Effector memory CD4-positive, alpha-beta T cell (primary cell): ENCODE data around the gene GPR37.

Experiments
- DNase-seq, 3 donors: peaks; one replicate each; pipeline ENCODE4 v3.0.0-alpha.2; 2020
- H3K27ac ChIP-seq: 2 replicates; pipeline ENCODE4 v1.7.0; 2013; ENCODE audit warnings: mild to moderate bottlenecking, low read length, moderate library complexity; ENCODE audit not compliant: insufficient read depth, poor library complexity, severe bottlenecking
- H3K27me3 ChIP-seq: replicated peaks from 2 replicates; pipeline ENCODE4 v1.7.0; 2013; ENCODE audit warnings: mild to moderate bottlenecking, low read length; ENCODE audit not compliant: insufficient read depth, control insufficient read depth, poor library complexity, severe bottlenecking
- H3K36me3 ChIP-seq: 2 replicates; pipeline ENCODE4 v1.7.0; 2013; ENCODE audit warnings: mild to moderate bottlenecking, low read length, moderate library complexity; ENCODE audit not compliant: control insufficient read depth, insufficient read depth
- H3K4me1 ChIP-seq: 2 replicates; pipeline ENCODE4 v1.7.0; 2013; ENCODE audit warnings: low read length, mild to moderate bottlenecking; ENCODE audit not compliant: control insufficient read depth, insufficient read depth, poor library complexity, severe bottlenecking
- H3K4me3 ChIP-seq: 2 replicates; pipeline ENCODE4 v1.7.0; 2013; ENCODE audit warnings: low read length, low read depth, mild to moderate bottlenecking; ENCODE audit not compliant: insufficient read depth, poor library complexity, severe bottlenecking
- H3K9me3 ChIP-seq: 2 replicates; pipeline ENCODE4 v1.7.0; 2013; ENCODE audit warnings: mild to moderate bottlenecking, low read length, moderate library complexity; ENCODE audit not compliant: control insufficient read depth

GPR37 gene

GRCh38 chr7:124738639-124739038 is 27.0 kb downstream of the GPR37 start:
- Histone ChIP-seq H3K9me3 (no peaks in the 10 kb centered on the region), H3K27ac (no peak overlapping the region), H3K27me3 (no peaks in the 10 kb centered on the region), H3K4me3 (no peak overlapping the region), H3K36me3 (no peaks in the 10 kb centered on the region), H3K4me1 (no peaks in the 10 kb centered on the region)
- no peak for DNase-seq

- no peaks in the 10 kb centered on the region for H3K4me1 ChIP-seq
- no peaks in the 10 kb centered on the region for H3K27me3 ChIP-seq
- H3K27ac ChIP-seq, result no peak overlapping the region
- H3K9me3 ChIP-seq, result no peaks in the 10 kb centered on the region
- DNase-seq, result no peak
- no peak overlapping the region for H3K4me3 ChIP-seq
- H3K36me3 ChIP-seq, result no peaks in the 10 kb centered on the region
Measured at GRCh38 chr7:124737760-124738300, 27.8 kb downstream of the GPR37 start.

- no peaks in the 10 kb centered on the region for H3K4me1 ChIP-seq
- no peak overlapping the region for H3K27ac ChIP-seq
- no peaks in the 10 kb centered on the region for H3K27me3 ChIP-seq
- DNase-seq, result no peak
- no peaks in the 10 kb centered on the region for H3K36me3 ChIP-seq
- no peak overlapping the region for H3K4me3 ChIP-seq
- no peaks in the 10 kb centered on the region for H3K9me3 ChIP-seq
Measured at GRCh38 chr7:124728610-124729009, 37.0 kb downstream of the GPR37 start.

GRCh38 chr7:124724507-124725192 is 40.9 kb downstream of the GPR37 start:
- no peaks in the 10 kb centered on the region for H3K27me3 ChIP-seq
- H3K9me3 ChIP-seq, result no peaks in the 10 kb centered on the region
- no peaks in the 10 kb centered on the region for H3K4me1 ChIP-seq
- no peaks in the 10 kb centered on the region for H3K36me3 ChIP-seq
- DNase-seq, result no peak
- H3K27ac ChIP-seq, result no peak overlapping the region
- H3K4me3 ChIP-seq, result no peak overlapping the region

GRCh38 chr7:124724079-124724478 is 41.5 kb downstream of the GPR37 start:
- no peak for DNase-seq
- no peaks in the 10 kb centered on the region for H3K27me3 ChIP-seq
- H3K27ac ChIP-seq, result no peak overlapping the region
- H3K4me3 ChIP-seq, result no peak overlapping the region
- H3K36me3 ChIP-seq, result no peaks in the 10 kb centered on the region
- H3K4me1 ChIP-seq, result no peaks in the 10 kb centered on the region
- H3K9me3 ChIP-seq, result no peaks in the 10 kb centered on the region

GRCh38 chr7:124723012-124723411 is 42.6 kb downstream of the GPR37 start:
- no peak for DNase-seq
- Histone ChIP-seq H3K27ac (no peak overlapping the region), H3K27me3 (no peaks in the 10 kb centered on the region), H3K4me3 (no peak overlapping the region), H3K4me1 (no peaks in the 10 kb centered on the region), H3K36me3 (no peaks in the 10 kb centered on the region), H3K9me3 (no peaks in the 10 kb centered on the region)

- H3K36me3 ChIP-seq, result no peaks in the 10 kb centered on the region
- no peaks in the 10 kb centered on the region for H3K27me3 ChIP-seq
- H3K9me3 ChIP-seq, result no peaks in the 10 kb centered on the region
- no peak overlapping the region for H3K27ac ChIP-seq
- no peak overlapping the region for H3K4me3 ChIP-seq
- no peaks in the 10 kb centered on the region for H3K4me1 ChIP-seq
- DNase-seq, result no peak
Measured at GRCh38 chr7:124722292-124722691, 43.3 kb downstream of the GPR37 start.

GRCh38 chr7:124720195-124720594 is 45.4 kb downstream of the GPR37 start:
- Histone ChIP-seq H3K9me3 (no peaks in the 10 kb centered on the region), H3K4me3 (no peak overlapping the region), H3K4me1 (no peaks in the 10 kb centered on the region), H3K27ac (no peak overlapping the region), H3K27me3 (no peaks in the 10 kb centered on the region), H3K36me3 (no peaks in the 10 kb centered on the region)
- no peak for DNase-seq

GRCh38 chr7:124718032-124718766 is 47.4 kb downstream of the GPR37 start:
- Histone ChIP-seq H3K4me1 (no peaks in the 10 kb centered on the region), H3K4me3 (no peak overlapping the region), H3K36me3 (no peaks in the 10 kb centered on the region), H3K9me3 (no peaks in the 10 kb centered on the region), H3K27me3 (no peaks in the 10 kb centered on the region), H3K27ac (no peak overlapping the region)
- DNase-seq, result no peak

- Histone ChIP-seq H3K36me3 (no peaks in the 10 kb centered on the region), H3K27ac (no peak overlapping the region)
Measured at GRCh38 chr7:124716894-124717293, 48.7 kb downstream of the GPR37 start.

More at GRCh38 chr7:124716894-124717293, 48.7 kb downstream of the GPR37 start:
- H3K9me3 ChIP-seq, result no peaks in the 10 kb centered on the region
- H3K27me3 ChIP-seq, result no peaks in the 10 kb centered on the region
- H3K4me3 ChIP-seq, result no peak overlapping the region
- H3K4me1 ChIP-seq, result no peaks in the 10 kb centered on the region
- DNase-seq, result no peak
